Measurements from ENCODE around the gene TMEM82. TPM values are rescaled to one million over a fixed set of nuclear protein-coding genes. Genes with fewer than 3 reads are reported as not detected.

The TMEM82 gene
- total RNA-seq, 1 donor from 2014 or later = not detected

DNA sequence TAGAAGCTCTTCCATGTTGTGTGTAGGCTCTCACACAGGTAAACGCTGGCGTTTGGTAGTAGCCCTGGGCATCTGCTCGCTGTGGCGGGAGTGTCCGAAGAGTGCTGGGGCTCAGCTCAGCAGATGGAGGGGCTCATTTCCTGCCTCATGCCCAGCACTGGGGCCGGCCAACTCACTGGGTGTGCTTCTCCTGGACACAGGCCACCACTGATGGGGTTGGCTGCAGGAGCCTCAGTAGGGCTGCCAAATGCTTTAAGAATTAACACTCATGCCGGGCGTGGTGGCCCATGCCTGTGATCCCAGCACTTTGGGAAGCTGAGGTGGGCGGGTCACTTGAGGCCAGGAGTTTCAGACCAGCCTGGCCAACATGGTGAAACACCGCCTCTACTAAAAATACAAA, 44.3 kb downstream of the TMEM82 start:
- DNase-seq = no peak

DNA sequence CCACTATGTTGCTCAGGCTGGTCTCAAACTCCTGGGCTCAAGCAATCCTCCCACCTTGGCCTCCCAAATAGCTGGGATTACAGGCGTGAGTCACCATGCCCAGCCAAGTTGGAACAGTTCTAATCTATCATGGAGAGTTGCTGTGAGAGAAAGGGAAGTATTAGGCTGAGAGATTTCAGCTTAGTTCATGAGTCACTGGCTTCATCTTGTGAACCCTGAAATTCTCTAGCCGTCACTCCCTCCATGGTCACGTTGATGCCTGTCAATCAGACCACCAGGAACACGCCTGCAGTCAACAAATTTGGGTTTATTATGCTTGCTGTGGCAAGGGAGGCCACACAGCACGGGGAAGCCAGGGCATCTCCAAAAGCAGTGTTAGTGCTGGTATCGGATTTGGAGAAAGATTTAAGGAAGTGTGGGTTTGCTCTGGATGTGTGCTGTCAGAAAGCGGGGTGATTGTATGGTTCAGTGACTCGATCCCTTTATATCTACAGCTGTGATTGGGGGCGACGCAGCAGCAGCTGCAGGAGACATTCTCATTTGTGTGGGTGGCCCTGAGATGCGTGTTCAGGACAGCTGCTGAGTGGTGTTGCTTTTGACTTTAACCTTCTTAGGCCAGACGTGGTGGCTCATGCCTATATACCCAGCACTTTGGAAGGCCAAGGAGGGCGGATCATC, 46.5 kb downstream of the TMEM82 start:
- no peak for DNase-seq

DNA sequence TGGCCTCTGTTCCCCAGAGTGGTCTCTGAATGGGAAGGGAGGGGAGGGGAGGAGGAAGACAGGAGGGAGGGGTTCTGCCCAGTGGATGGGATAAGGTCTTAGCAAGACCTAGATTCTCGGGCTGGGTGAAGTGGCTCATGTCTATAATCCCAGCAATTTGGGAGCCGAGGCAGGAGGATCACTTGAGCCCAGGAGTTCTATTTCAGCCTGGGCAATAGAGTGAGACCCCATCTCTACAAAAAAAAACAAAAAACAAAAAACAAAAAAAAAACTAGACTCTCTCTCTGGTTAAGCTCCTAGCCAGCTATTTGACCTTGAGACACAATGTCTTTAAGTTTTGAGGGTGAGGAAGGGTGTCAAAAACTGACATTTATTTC, 53.8 kb downstream of the TMEM82 start:
- no peak for DNase-seq

Other genes with a start within 250 kb of the TMEM82 start
- 5.1 TPM for gene CASP9, start 218.3 kb upstream of the TMEM82 start, total RNA-seq
- gene DNAJC16, start 215.7 kb upstream of the TMEM82 start, total RNA-seq = 12.8 TPM
- 0.99 TPM for gene AGMAT, start 157.4 kb upstream of the TMEM82 start, total RNA-seq
- 54.4 TPM for gene DDI2, start 125.0 kb upstream of the TMEM82 start, total RNA-seq
- 19.6 TPM for gene PLEKHM2, start 58.2 kb upstream of the TMEM82 start, total RNA-seq
- 0.49 TPM for gene SLC25A34, start 6.2 kb upstream of the TMEM82 start, total RNA-seq
- gene FBLIM1, start 16.3 kb downstream of the TMEM82 start, total RNA-seq = 14.6 TPM
- 4.2 TPM for gene UQCRHL, start 65.2 kb downstream of the TMEM82 start, total RNA-seq
- gene SPEN, start 105.2 kb downstream of the TMEM82 start, total RNA-seq = 46.5 TPM
- 17.6 TPM for gene ZBTB17, start 233.6 kb downstream of the TMEM82 start, total RNA-seq

All from skin of body (tissue), 2 donors.